H1 (cell line): Measurements from ENCODE around the gene DCUN1D3. TPM values are rescaled to one million over a fixed set of nuclear protein-coding genes. Genes with fewer than 3 reads are reported as not detected.

ENCODE experiments used
- CHD1 ChIP-seq: IDR thresholded peaks from 2 replicates; pipeline ENCODE4 v1.6.1; 2012; ENCODE audit warnings: low read depth, low read length, improper control_type of control experiment
- GABPA ChIP-seq: IDR thresholded peaks from 2 replicates; pipeline ENCODE4 v1.6.1; 2011; ENCODE audit warnings: mild to moderate bottlenecking, low read length, moderate library complexity, borderline replicate concordance; ENCODE audit not compliant: insufficient read depth
- HDAC2 ChIP-seq, 2 experiments: fragments of 300-600 bp in 1 of 2; sonication (generic) in 1 of 2; IDR thresholded peaks; 2 replicates each; pipeline ENCODE4 v1.6.1; 2011 to 2012; ENCODE audit warnings: low read depth in 2 of 2, low read length in 2 of 2, mild to moderate bottlenecking in 2 of 2, moderate library complexity in 2 of 2, borderline replicate concordance in 1 of 2, inconsistent platforms in 1 of 2
- JUND ChIP-seq: IDR thresholded peaks from 2 replicates; pipeline ENCODE4 v1.6.1; 2011; ENCODE audit warnings: mild to moderate bottlenecking, improper control_type of control experiment, low read length
- KDM4A ChIP-seq: IDR thresholded peaks from one replicate; pipeline ENCODE4 v1.7.1; 2012; ENCODE audit warnings: low read depth, mild to moderate bottlenecking, moderate library complexity, low read length, inconsistent platforms; ENCODE audit not compliant: severe bottlenecking
- RAD21 ChIP-seq, 2 experiments: IDR thresholded peaks in 1 of 2; conservative IDR thresholded peaks in 1 of 2; 2 replicates each; pipeline ENCODE4 v1.6.1; 2011; ENCODE audit warnings: low read depth in 2 of 2, low read length in 2 of 2, improper control_type of control experiment in 1 of 2, inconsistent platforms in 1 of 2, mild to moderate bottlenecking in 1 of 2, moderate library complexity in 1 of 2
- SRF ChIP-seq: IDR thresholded peaks from 2 replicates; pipeline ENCODE4 v1.6.1; 2011; ENCODE audit warnings: mild to moderate bottlenecking, low read depth, low read length, moderate library complexity
- TAF7 ChIP-seq: optimal IDR thresholded peaks from 2 replicates; pipeline ENCODE3; 2011; ENCODE audit warnings: low read depth, mild to moderate bottlenecking, inconsistent platforms, low read length, moderate library complexity, borderline replicate concordance
- polyA plus RNA-seq, 7 experiments: library from polyadenylated mRNA; depleted of rRNA in 3 of 7; stranded (reverse) in 5 of 7; unstranded in 2 of 7; fragments of >200 nt in 5 of 7; fragments of 200-250 nt in 2 of 7; gene quantifications; 1 replicate in 5 of 7; 2 replicates in 1 of 7; 4 replicates in 1 of 7; pipeline versions ENCODE4 v1.2.1 to v1.2.3, GENCODE V29; 2011 to 2013; ENCODE audit warnings: missing spikeins in 2 of 7, mixed read lengths in 2 of 7
- total RNA-seq: library from RNA; stranded (reverse); fragmentation: NEBNext Ultra II Directional; extraction: Animal tissue kit (Norgen Biotek cat#: 25700); gene quantifications from 2 replicates; pipeline ENCODE4 v1.2.1, GENCODE V29; 2021
- TF ChIP-seq, protein P1 (sequence below), 3 experiments: IDR thresholded peaks; 1 replicate in 2 of 3; 2 replicates in 1 of 3; pipeline versions ENCODE4 v1.5.1 to v1.6.1; 2011; ENCODE audit warnings: low read length in 3 of 3, mild to moderate bottlenecking in 3 of 3, inconsistent platforms in 2 of 3, low read depth in 1 of 3, moderate library complexity in 1 of 3; ENCODE audit not compliant: insufficient read depth in 1 of 3; ENCODE audit errors: control extremely low read depth in 1 of 3

DCUN1D3 gene
- total and polyA plus RNA-seq, 2 of the 8 experiments (the other 6 are each of a cell fraction or from before 2014, with no cell fraction given), result 3.5 to 18.2 TPM

DNA sequence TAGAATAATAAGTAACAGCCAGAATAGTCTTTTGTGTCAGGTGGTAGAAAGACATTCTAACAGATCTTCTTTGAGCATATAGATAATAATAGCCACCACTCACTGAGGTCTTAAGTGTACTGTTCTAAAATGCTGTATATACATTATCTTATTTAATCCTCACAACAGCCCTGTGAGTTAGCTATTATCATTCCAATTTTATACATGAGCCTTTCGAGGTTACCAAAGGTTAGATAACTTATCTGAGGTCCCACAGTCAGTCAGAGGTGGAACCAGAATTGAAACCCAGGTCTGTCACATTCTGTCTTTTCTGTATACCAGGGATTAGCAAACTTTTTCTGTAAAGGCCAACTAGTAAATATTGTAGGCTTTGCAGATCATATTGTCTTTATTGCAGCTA lies 70.6 kb downstream of the DCUN1D3 start (continued):
- TF ChIP-seq, protein P1, sequence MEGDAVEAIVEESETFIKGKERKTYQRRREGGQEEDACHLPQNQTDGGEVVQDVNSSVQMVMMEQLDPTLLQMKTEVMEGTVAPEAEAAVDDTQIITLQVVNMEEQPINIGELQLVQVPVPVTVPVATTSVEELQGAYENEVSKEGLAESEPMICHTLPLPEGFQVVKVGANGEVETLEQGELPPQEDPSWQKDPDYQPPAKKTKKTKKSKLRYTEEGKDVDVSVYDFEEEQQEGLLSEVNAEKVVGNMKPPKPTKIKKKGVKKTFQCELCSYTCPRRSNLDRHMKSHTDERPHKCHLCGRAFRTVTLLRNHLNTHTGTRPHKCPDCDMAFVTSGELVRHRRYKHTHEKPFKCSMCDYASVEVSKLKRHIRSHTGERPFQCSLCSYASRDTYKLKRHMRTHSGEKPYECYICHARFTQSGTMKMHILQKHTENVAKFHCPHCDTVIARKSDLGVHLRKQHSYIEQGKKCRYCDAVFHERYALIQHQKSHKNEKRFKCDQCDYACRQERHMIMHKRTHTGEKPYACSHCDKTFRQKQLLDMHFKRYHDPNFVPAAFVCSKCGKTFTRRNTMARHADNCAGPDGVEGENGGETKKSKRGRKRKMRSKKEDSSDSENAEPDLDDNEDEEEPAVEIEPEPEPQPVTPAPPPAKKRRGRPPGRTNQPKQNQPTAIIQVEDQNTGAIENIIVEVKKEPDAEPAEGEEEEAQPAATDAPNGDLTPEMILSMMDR (IDR thresholded peaks at IDR 0.05; ENCODE audit: control extremely low read depth in 1 of 3, insufficient read depth in 1 of 3, low read depth in 1 of 3, low read length in 3 of 3), result no peak
- TF ChIP-seq HDAC2 (IDR thresholded peaks at IDR 0.05; ENCODE audit: borderline replicate concordance in 1 of 2, low read depth in 2 of 2, low read length in 2 of 2) (no peak), JUND (no peak), RAD21 (IDR thresholded peaks at IDR 0.05 in 1 of 2, conservative IDR thresholded peaks at IDR 0.05 in 1 of 2; ENCODE audit: low read depth in 2 of 2, low read length in 2 of 2) (no peak), SRF (no peak), CHD1 (no peak), KDM4A (no peak), GABPA (no peak), TAF7 (no peak)
